NCI-H1092 (cell line): ENCODE measurements around the gene SULT1A1.
"Not testable (repeated sequence)": the region's sequence is repeated elsewhere in the genome, so short reads cannot be mapped to it uniquely, and the experiment has no call there.

Experiments
- DNase-seq: peaks from one replicate; lab custom pipeline; 2025; lab: John Stamatoyannopoulos, UW

The SULT1A1 gene

GRCh38 chr16:28608867-28609596 lies 812 bp downstream of the SULT1A1 start:
- DNase-seq = not testable (repeated sequence)

GRCh38 chr16:28608496-28608808 lies 1.4 kb downstream of the SULT1A1 start:
- DNase-seq = not testable (repeated sequence)

- DNase-seq = not testable (repeated sequence)
Measured at GRCh38 chr16:28607681-28608495, 2.0 kb downstream of the SULT1A1 start.

GRCh38 chr16:28607116-28607623 lies 2.7 kb downstream of the SULT1A1 start:
- no peak for DNase-seq

GRCh38 chr16:28606291-28607115 lies 3.3 kb downstream of the SULT1A1 start:
- DNase-seq = no peak

- DNase-seq = no peak
Measured at GRCh38 chr16:28604186-28604565, 5.7 kb downstream of the SULT1A1 start.

- no peak for DNase-seq
Measured at GRCh38 chr16:28603381-28604185, 6.3 kb downstream of the SULT1A1 start.

GRCh38 chr16:28602529-28602928 lies 7.3 kb downstream of the SULT1A1 start:
- no peak for DNase-seq

GRCh38 chr16:28602062-28602461 lies 7.8 kb downstream of the SULT1A1 start:
- not testable (repeated sequence) for DNase-seq

- DNase-seq = not testable (repeated sequence)
Measured at GRCh38 chr16:28601589-28601988, 8.3 kb downstream of the SULT1A1 start.

- not testable (repeated sequence) for DNase-seq
Measured at GRCh38 chr16:28600965-28601364, 8.9 kb downstream of the SULT1A1 start.

- not testable (repeated sequence) for DNase-seq
Measured at GRCh38 chr16:28599377-28600285, 10.2 kb downstream of the SULT1A1 start.

GRCh38 chr16:28597692-28598261 lies 12.1 kb downstream of the SULT1A1 start:
- DNase-seq = no peak

- DNase-seq = no peak
Measured at GRCh38 chr16:28596840-28597691, 12.8 kb downstream of the SULT1A1 start, which contains the start of gene SULT1A2. SULT1A2 (minus strand) TSS chr16:28597050; CDS start chr16:28595930, 1,120 bp downstream.

GRCh38 chr16:28596115-28596630 lies 13.7 kb downstream of the SULT1A1 start:
- DNase-seq = no peak

GRCh38 chr16:28595451-28595850 lies 14.4 kb downstream of the SULT1A1 start:
- not testable (repeated sequence) for DNase-seq

- DNase-seq = no peak
Measured at GRCh38 chr16:28592979-28593553, 16.8 kb downstream of the SULT1A1 start.

GRCh38 chr16:28592511-28592910 lies 17.3 kb downstream of the SULT1A1 start:
- no peak for DNase-seq
